ENCODE data around the gene STUB1. TPM values are rescaled to one million over a fixed set of nuclear protein-coding genes. Genes with fewer than 3 reads are reported as not detected.

The STUB1 gene
- total RNA-seq, 2 donors from 2014 or later, result 63.3 to 205 TPM

DNA sequence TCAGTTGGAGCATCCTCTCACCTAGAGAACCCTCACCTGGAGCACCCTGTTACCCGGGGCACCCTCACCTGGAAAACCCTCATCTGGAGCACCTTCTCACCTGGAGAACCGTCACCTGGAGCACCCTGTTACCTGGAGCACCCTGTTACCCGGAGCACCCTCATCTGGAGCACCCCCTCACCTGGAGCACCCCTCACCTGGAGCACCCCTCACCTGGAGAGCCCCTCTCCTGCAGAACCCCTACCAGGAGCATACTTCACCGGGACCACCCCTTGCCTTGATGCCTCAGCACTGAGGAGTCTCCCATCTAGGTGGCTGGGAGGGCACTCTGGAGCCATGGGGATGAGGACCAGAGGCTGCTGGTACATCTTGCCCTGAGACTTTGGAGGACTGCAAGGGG is 28.7 kb downstream of the STUB1 start:
- Histone ChIP-seq H3K4me3 (no peak overlapping the region), H3K9me3 (no peaks in the 10 kb centered on the region), H3K4me1 (peaks cover 6% of the 10 kb centered on the region), H3K36me3 (replicated peaks in 1 of 2; ENCODE audit: insufficient read depth in 1 of 2, low read depth in 2 of 2) (no peaks in the 10 kb centered on the region), H3K27me3 (peaks cover 0 to 40% of the 10 kb centered on the region in 2 donors), H3K27ac (no peak overlapping the region)
- no peak for ATAC-seq
- DNase-seq, result no peak
- WGBS, 2 donors, result 66 to 72% methylated on average over 2 to 4 of the region's 4 CpGs
- no peak for TF ChIP-seq POLR2A (IDR thresholded peaks at IDR 0.05)
- TF ChIP-seq, protein P1, sequence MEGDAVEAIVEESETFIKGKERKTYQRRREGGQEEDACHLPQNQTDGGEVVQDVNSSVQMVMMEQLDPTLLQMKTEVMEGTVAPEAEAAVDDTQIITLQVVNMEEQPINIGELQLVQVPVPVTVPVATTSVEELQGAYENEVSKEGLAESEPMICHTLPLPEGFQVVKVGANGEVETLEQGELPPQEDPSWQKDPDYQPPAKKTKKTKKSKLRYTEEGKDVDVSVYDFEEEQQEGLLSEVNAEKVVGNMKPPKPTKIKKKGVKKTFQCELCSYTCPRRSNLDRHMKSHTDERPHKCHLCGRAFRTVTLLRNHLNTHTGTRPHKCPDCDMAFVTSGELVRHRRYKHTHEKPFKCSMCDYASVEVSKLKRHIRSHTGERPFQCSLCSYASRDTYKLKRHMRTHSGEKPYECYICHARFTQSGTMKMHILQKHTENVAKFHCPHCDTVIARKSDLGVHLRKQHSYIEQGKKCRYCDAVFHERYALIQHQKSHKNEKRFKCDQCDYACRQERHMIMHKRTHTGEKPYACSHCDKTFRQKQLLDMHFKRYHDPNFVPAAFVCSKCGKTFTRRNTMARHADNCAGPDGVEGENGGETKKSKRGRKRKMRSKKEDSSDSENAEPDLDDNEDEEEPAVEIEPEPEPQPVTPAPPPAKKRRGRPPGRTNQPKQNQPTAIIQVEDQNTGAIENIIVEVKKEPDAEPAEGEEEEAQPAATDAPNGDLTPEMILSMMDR (IDR thresholded peaks at IDR 0.05), result no peak
- intact Hi-C loops (cut with DNase I), result loop anchor here (10.0 kb wide), 1 partner anchor 466 kb away; no protein-coding TSS in a partner anchor

DNA sequence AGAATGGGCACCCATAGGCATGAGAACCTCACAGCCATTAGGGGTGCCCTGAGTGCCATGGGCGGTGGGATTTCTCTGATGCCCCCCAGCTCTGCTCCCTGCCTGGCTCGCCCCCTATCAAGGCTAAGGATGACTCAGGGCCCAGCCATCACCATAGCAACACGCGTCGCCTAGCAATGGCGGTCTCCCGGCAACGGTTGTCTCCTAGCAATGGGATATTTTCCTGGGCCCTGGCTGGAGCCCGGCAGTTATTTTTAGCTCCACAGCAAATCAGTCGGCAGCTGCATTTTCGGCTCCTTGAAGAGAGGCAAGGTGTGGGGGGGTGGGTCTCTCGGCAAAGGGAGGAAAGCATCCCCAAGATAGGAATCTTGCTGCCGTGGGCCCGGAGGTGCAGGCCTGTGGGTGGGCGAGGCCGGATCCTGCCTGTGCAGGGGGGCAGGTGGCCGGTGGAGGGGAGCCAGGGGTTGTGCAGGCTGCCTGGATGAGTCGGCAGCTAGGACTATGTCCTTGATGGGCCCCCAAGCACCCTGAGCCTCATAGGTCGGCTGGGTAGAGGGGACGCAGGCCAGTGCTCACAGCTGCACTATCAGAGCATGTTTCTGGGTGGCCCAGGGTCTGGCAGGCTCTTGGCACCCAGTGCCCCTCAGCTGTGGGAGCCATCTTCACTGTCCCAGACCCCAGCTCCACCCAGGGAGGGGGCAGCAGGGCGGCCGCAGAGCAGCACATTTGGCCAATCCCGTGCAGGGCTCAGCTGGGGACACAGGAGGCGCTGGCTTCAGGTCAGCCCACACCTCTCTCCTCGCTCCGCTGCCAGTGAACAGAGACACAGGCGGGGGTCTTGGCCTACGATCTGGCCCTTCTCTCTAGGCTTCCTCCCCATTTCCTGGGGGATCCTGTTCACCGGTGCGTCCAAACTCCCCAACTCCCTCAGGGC is 29.6 kb downstream of the STUB1 start:
- ATAC-seq, result no peak
- no peak overlapping the region for H3K4me3 ChIP-seq
- intact Hi-C loops (cut with DNase I), result loop anchor here (5.0 to 10.0 kb wide), 2 partner anchors 342 to 465 kb away; no protein-coding TSS in a partner anchor
- H3K9me3 ChIP-seq, result no peaks in the 10 kb centered on the region
- no peak overlapping the region for H3K27ac ChIP-seq
- WGBS, 2 donors, result 18 to 19% methylated on average over 14 to 30 of the region's 30 CpGs
- no peaks in the 10 kb centered on the region for H3K36me3 ChIP-seq (replicated peaks in 1 of 2; ENCODE audit: insufficient read depth in 1 of 2, low read depth in 2 of 2)
- peak in 3 of 4 donors; percentile 56 to 68 (median 57) for DNase-seq
- TF ChIP-seq, protein P1 (IDR thresholded peaks at IDR 0.05), result no peak
- no peak for TF ChIP-seq POLR2A (IDR thresholded peaks at IDR 0.05)
- H3K27me3 ChIP-seq, result peaks cover 0 to 34% of the 10 kb centered on the region in 2 donors
- H3K4me1 ChIP-seq, result peaks cover 14% of the 10 kb centered on the region

- peaks cover 0 to 31% of the 10 kb centered on the region in 2 donors for H3K27me3 ChIP-seq
- no peak for TF ChIP-seq POLR2A (IDR thresholded peaks at IDR 0.05)
- TF ChIP-seq, protein P1 (IDR thresholded peaks at IDR 0.05), result no peak
- no peak for DNase-seq
- H3K36me3 ChIP-seq (replicated peaks in 1 of 2; ENCODE audit: insufficient read depth in 1 of 2, low read depth in 2 of 2), result no peaks in the 10 kb centered on the region
- intact Hi-C loops (cut with DNase I), result loop anchor here (5.0 kb wide), 1 partner anchor 342 kb away; no protein-coding TSS in a partner anchor
- no peak for ATAC-seq
- 42 to 53% methylated on average over 9 to 21 of the region's 21 CpGs for WGBS, 2 donors
- H3K4me3 ChIP-seq, result no peak overlapping the region
- H3K4me1 ChIP-seq, result peaks cover 18% of the 10 kb centered on the region
- no peaks in the 10 kb centered on the region for H3K9me3 ChIP-seq
- H3K27ac ChIP-seq, result no peak overlapping the region
Observed at GRCh38 chr16:710500-711075, 30.4 kb downstream of the STUB1 start.

- peaks cover 23% of the 10 kb centered on the region for H3K4me1 ChIP-seq
- intact Hi-C loops (cut with DNase I), result loop anchor here (5.0 kb wide), 1 partner anchor 341 kb away; no protein-coding TSS in a partner anchor
- no peak overlapping the region for H3K27ac ChIP-seq
- TF ChIP-seq, protein P1 (IDR thresholded peaks at IDR 0.05), result no peak
- TF ChIP-seq POLR2A (IDR thresholded peaks at IDR 0.05), result no peak
- DNase-seq, result no peak
- H3K27me3 ChIP-seq, result peaks cover 0 to 30% of the 10 kb centered on the region in 2 donors
- H3K9me3 ChIP-seq, result no peaks in the 10 kb centered on the region
- no peaks in the 10 kb centered on the region for H3K36me3 ChIP-seq (replicated peaks in 1 of 2; ENCODE audit: insufficient read depth in 1 of 2, low read depth in 2 of 2)
- no peak for ATAC-seq
- no peak overlapping the region for H3K4me3 ChIP-seq
- WGBS, 2 donors, result 45 to 50% methylated on average over 8 to 12 of the region's 12 CpGs
Observed at GRCh38 chr16:711084-711483, 30.9 kb downstream of the STUB1 start.
